ENCODE results near the gene SACM1L.

SACM1L gene

GRCh38 chr3:45781841-45782240, 92.6 kb downstream of the SACM1L start:
- in situ Hi-C loops (cut with MboI; ENCODE audit: low sequenced_read_pairs) = no loop called here

DNA sequence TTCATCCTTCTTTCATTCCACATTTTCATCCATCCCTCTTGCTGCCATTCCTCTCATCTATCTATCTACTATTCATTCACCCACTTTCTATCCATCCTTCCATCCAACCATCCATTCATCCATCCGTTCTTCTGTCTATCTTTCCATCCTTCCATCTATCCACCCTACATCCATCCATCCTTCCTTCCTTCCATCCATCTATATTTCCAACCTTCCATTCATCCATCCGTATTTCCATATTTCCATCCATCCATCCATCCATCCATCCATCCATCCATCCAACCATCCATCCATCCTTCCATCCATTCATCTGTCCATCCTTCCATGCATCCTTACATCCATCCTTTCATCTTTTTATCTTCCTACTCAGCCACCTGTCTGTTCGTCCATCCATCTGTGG, 93.2 kb downstream of the SACM1L start:
- in situ Hi-C loops (cut with MboI; ENCODE audit: low sequenced_read_pairs) = no loop called here

DNA sequence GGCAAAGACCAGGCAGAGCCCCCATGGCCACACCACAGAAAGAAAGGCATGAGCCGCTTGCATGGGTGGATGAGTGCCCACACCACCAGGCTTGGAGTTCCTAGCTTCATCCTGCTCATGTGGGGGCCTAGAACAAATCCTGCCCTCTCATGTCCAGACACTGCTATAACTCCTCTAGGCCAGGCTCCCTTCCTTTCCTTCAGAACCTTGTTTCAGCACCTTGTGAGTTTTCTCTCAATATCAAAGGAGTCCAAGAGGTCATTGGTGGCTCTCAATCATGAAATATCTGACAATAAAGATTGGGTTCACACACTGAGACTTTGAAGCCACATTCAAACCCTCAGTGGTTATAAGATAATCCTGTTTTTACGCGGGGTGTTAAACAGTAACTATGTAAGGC, 94.5 kb downstream of the SACM1L start:
- in situ Hi-C loops (cut with MboI; ENCODE audit: low sequenced_read_pairs) = no loop called here

DNA sequence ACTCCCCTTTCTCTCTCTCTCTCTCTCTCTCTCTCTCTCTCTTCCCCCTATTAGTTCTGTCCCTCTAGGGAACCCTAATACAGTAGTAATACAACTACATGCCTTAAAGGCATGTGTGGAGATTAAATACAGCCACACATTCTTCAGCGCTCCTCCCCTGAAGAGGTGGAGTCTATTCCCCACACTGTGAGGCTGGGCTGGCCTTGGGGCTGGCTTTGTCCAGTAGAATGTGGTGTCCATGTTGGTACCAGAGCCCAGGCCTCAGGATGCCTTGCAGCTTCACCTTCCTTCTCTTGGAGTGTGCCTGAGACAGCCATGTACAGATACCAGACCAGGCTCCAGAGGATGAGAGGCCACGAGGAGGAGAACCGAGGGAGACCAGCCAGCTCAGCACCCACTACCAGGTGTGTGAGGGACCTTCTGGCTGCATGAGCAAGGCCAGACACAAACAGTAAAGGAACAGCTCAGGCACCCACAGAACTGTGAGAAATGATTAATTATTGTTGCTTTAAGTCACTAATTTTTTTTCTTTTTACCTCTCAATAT, 96.5 kb downstream of the SACM1L start:
- in situ Hi-C loops (cut with MboI; ENCODE audit: low sequenced_read_pairs) = no loop called here

- in situ Hi-C loops (cut with MboI; ENCODE audit: low sequenced_read_pairs) = no loop called here
Observed at GRCh38 chr3:45786801-45787495, 97.8 kb downstream of the SACM1L start.

GRCh38 chr3:45787551-45787950, 98.4 kb downstream of the SACM1L start:
- in situ Hi-C loops (cut with MboI; ENCODE audit: low sequenced_read_pairs) = no loop called here

DNA sequence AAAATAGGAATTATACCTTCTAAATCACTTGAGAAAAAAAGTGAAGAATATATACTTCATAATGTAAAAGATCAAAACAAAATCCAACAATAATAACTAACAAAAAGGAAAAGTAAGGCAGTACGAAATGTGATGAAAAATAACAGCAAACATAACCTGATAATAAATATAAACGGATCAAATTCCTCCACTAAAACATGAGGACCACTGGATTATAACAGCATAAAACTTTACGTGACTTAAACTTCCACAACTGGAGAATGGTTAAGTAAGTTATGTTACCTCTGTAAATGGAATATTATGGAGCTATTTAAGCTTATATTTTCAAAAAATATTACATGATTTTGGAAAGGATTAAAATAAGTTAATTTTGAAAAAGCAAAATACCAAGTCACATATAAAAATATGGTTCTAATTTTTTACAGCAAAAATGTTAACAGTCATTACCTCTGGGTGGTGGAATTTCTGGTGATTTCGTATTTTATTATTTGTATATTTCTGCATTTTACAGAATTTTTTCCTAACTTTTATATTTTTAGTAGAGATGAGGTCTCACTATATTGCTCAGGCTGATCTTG, 100.1 kb downstream of the SACM1L start:
- in situ Hi-C loops (cut with MboI; ENCODE audit: low sequenced_read_pairs) = no loop called here

DNA sequence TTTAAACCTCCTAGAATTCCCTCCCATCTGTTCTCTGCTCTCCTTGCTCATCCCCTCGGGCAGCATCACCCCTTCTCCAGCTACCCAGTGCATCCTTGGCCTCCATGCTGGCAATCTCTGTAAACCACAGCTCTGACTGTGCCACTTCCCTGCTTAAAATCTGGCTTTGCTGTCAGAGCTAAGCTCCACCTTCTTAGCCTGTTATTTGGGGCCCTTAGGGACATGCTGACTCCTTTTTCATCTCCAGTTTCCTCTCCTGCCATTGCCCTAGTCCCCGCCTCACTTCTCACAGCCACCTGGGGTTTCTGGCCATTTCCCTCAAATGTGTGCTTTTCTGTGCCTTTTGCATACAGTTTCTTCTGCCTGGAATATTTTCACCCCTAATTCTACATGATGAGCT, 101.4 kb downstream of the SACM1L start:
- in situ Hi-C loops (cut with MboI; ENCODE audit: low sequenced_read_pairs) = no loop called here

GRCh38 chr3:45792036-45792435, 102.8 kb downstream of the SACM1L start:
- in situ Hi-C loops (cut with MboI; ENCODE audit: low sequenced_read_pairs) = no loop called here

DNA sequence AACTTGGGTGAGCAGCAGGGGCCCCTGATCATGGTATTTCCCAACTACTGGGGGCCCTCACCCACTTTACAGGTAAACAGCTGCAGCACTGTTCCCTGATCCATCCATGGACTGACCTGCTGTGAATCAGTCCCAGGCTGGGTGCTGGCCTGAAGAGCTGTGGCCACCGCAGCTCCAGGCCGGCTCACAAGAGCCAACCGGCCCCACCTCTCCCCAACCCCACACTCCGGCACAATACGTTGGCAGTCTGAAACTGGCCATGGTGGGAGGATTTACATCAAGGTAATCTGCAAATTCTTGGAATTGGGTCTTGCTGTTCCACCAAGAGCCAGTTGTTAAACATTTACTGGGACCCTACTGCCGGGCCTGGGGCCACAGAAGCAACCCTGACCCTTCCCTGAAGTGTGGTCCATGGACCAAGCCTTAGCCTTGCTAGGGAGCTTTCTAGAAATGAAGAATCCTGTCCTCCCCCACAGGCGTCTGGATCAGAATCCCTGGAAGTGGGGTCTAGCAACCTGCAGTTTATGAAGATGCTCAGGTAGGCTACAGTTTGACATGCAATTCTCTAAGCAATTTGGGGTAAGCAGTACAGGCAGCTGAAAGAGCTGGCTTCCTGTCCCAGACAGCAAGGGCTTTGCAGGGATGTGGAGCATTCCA, 103.4 kb downstream of the SACM1L start:
- in situ Hi-C loops (cut with MboI; ENCODE audit: low sequenced_read_pairs) = no loop called here

DNA sequence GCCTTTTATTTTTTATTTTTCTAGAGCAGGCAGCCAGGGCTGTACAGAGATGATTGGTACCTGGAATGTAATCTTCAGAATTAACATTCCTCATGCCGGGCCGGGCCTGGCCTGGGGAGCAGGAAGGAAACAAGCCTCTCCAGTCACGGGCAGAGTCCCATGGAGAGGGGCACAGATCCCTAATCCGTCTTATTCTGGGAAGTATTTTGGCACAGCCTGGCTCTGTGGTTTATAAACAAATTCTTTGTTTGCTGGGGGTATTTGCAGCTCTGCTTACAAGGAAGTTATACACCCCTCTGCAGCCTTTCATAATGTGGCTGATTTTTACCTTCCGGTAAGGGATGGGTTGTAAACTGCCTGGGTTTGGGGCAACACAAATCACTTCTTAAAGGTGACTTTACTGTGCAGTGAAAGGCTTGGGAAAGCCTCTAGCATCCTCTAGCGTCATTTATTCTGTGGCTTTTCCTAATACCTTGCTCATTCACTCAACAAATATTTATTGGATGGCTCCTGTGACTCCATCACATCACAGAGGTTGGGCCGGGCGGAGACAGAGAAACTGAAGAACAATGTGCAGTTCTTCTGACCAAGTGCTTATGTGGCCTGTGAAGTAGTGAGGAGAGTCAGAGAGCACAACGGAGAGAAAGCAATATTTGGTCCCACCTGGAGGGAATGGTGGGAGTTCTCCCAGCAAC, 104.4 kb downstream of the SACM1L start:
- in situ Hi-C loops (cut with MboI; ENCODE audit: low sequenced_read_pairs) = no loop called here

DNA sequence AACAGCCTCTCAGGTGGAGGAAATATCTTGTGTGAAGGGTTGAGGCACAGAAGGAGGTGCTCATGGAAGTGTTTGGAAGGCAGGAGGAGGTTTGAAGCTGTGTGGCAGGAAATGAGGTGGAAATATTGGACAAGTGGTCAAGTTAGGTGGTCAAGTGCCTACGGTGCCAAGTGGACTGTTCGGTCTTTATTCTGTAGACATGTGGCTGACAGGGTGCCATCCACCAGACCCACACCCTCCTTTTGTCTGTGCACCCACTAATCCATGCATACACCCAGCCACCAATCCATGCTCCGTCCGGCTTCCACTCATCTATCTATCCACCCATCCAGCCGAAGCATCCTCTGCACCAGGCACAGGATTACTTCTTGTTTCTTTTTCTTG, 105.0 kb downstream of the SACM1L start:
- in situ Hi-C loops (cut with MboI; ENCODE audit: low sequenced_read_pairs) = no loop called here

GRCh38 chr3:45794660-45795059, 105.5 kb downstream of the SACM1L start:
- in situ Hi-C loops (cut with MboI; ENCODE audit: low sequenced_read_pairs) = no loop called here
